ENCODE measurements around the gene TMTC2.

Gene TMTC2

DNA sequence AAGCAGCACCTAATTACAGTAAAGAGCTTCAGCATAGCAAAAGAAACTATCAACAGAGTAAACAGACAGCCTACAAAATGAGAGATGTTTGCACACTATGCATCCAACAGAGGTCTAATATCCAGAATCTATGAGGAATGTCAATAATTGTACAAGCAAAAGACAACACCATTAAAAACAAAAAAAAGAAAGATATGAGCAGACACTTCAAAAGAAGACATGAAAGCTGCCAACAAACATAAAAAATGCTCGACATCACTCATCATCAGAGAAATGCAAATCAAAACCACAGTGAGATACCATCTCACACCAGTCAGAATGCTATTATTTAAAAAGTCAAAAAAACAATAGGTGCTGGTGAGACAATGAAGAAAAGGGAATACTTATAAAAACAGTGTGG, 273.1 kb downstream of the TMTC2 start:
- in situ Hi-C loops (cut with MboI; ENCODE audit: low pct_unique_long_range_greater_than_20kb, low sequenced_read_pairs, unreplicated experiment), result no loop called here
- no peak for DNase-seq (ENCODE audit: low spot score)
- TF ChIP-seq, protein P1, sequence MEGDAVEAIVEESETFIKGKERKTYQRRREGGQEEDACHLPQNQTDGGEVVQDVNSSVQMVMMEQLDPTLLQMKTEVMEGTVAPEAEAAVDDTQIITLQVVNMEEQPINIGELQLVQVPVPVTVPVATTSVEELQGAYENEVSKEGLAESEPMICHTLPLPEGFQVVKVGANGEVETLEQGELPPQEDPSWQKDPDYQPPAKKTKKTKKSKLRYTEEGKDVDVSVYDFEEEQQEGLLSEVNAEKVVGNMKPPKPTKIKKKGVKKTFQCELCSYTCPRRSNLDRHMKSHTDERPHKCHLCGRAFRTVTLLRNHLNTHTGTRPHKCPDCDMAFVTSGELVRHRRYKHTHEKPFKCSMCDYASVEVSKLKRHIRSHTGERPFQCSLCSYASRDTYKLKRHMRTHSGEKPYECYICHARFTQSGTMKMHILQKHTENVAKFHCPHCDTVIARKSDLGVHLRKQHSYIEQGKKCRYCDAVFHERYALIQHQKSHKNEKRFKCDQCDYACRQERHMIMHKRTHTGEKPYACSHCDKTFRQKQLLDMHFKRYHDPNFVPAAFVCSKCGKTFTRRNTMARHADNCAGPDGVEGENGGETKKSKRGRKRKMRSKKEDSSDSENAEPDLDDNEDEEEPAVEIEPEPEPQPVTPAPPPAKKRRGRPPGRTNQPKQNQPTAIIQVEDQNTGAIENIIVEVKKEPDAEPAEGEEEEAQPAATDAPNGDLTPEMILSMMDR (IDR thresholded peaks at IDR 0.05; ENCODE audit: extremely low read depth, insufficient read depth, missing control alignments), result no peak

GRCh38 chr12:82961835-82962234, 275.1 kb downstream of the TMTC2 start:
- in situ Hi-C loops (cut with MboI; ENCODE audit: low pct_unique_long_range_greater_than_20kb, low sequenced_read_pairs, unreplicated experiment), result no loop called here
- no peak for DNase-seq (ENCODE audit: low spot score)
- TF ChIP-seq, protein P1 (IDR thresholded peaks at IDR 0.05; ENCODE audit: extremely low read depth, insufficient read depth, missing control alignments), result no peak

GRCh38 chr12:82963956-82964355, 277.2 kb downstream of the TMTC2 start:
- in situ Hi-C loops (cut with MboI; ENCODE audit: low pct_unique_long_range_greater_than_20kb, low sequenced_read_pairs, unreplicated experiment), result no loop called here
- no peak for DNase-seq (ENCODE audit: low spot score)
- TF ChIP-seq, protein P1 (IDR thresholded peaks at IDR 0.05; ENCODE audit: extremely low read depth, insufficient read depth, missing control alignments), result no peak

GRCh38 chr12:82964446-82964845, 277.7 kb downstream of the TMTC2 start:
- TF ChIP-seq, protein P1 (IDR thresholded peaks at IDR 0.05; ENCODE audit: extremely low read depth, insufficient read depth, missing control alignments), result no peak
- in situ Hi-C loops (cut with MboI; ENCODE audit: low pct_unique_long_range_greater_than_20kb, low sequenced_read_pairs, unreplicated experiment), result no loop called here
- no peak for DNase-seq (ENCODE audit: low spot score)

DNA sequence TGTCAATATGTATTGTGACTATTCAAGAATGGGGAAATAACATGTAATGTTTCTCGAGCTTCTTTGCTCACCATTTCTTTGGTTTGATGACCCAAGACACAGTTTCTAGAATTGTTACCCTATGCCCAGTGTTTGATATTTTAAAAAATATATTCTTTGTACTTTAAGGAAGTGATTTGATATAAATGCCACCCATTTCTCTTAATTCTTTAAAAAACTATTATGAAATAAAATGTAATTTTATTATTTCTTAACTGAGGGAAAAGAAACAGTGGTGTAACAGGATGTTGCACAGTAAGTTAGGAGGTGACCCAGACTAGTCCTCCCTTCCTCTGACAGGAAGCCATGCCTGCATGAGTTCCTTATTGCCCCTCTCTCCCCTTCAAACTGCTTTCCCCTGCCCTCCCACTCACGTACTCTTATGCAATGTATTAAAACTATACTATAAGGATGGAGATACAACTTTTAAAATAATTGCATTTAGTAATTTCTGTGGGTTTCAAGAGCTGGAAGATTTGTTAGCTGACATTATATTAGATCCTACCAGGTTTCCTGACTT, 279.4 kb downstream of the TMTC2 start:
- TF ChIP-seq, protein P1 (IDR thresholded peaks at IDR 0.05; ENCODE audit: extremely low read depth, insufficient read depth, missing control alignments), result no peak
- no peak for DNase-seq (ENCODE audit: low spot score)
- in situ Hi-C loops (cut with MboI; ENCODE audit: low pct_unique_long_range_greater_than_20kb, low sequenced_read_pairs, unreplicated experiment), result no loop called here

- DNase-seq (ENCODE audit: low spot score), result no peak
- in situ Hi-C loops (cut with MboI; ENCODE audit: low pct_unique_long_range_greater_than_20kb, low sequenced_read_pairs, unreplicated experiment), result no loop called here
- TF ChIP-seq, protein P1 (IDR thresholded peaks at IDR 0.05; ENCODE audit: extremely low read depth, insufficient read depth, missing control alignments), result no peak
Observed at GRCh38 chr12:82968631-82969367, 282.1 kb downstream of the TMTC2 start.
